Gastrocnemius medialis (tissue), 4 donors: ENCODE data around the gene HHLA2. TPM values are rescaled to one million over a fixed set of nuclear protein-coding genes. Genes with fewer than 3 reads are reported as not detected.

Experiments used
- ATAC-seq, 2 donors: fragments of 150-250 bp; one replicate each; pipeline ENCODE4 v1.9.1; 2016
- DNase-seq, 2 donors: peaks; one replicate each; pipeline ENCODE4 v3.0.0-alpha.2; 2019
- H3K27ac ChIP-seq, 4 donors: fragments of 200-600 bp; sonication (generic); 1 replicate in 1 of 4; 2 replicates in 3 of 4; pipeline ENCODE4 v1.5.1; 2016 to 2018; ENCODE audit warnings: mild to moderate bottlenecking in 2 of 4, moderate library complexity in 1 of 4
- H3K27me3 ChIP-seq, 3 donors: fragments of 200-600 bp; sonication (generic) in 2 of 3; 1 replicate in 1 of 3; 2 replicates in 2 of 3; pipeline versions ENCODE4 v1.5.1 to v1.6.0; 2016 to 2019; ENCODE audit warnings: mild to moderate bottlenecking in 1 of 3, moderate library complexity in 1 of 3
- H3K36me3 ChIP-seq, 2 donors: fragments of 200-600 bp; sonication (generic) in 1 of 2; one replicate each; pipeline ENCODE4 v1.5.1; 2017 to 2018
- H3K4me1 ChIP-seq, 2 donors: fragments of 200-600 bp; sonication (generic) in 1 of 2; one replicate each; pipeline ENCODE4 v1.5.1; 2016 to 2017; ENCODE audit warnings: mild to moderate bottlenecking in 2 of 2
- H3K4me3 ChIP-seq, 4 donors: fragments of 200-600 bp; sonication (generic) in 3 of 4; 1 replicate in 1 of 4; 2 replicates in 3 of 4; pipeline ENCODE4 v1.5.1; 2016 to 2019; ENCODE audit warnings: mild to moderate bottlenecking in 2 of 4
- H3K9me3 ChIP-seq, 3 donors: fragments of 200-600 bp; sonication (generic) in 2 of 3; 1 replicate in 1 of 3; 2 replicates in 2 of 3; pipeline ENCODE4 v1.5.1; 2016 to 2019
- POLR2A ChIP-seq, 2 donors: fragments of 450-650 bp; IDR thresholded peaks; one replicate each; pipeline ENCODE4 v1.6.1; 2017; ENCODE audit warnings: antibody characterized with exemption in 2 of 2, mild to moderate bottlenecking in 2 of 2, moderate library complexity in 2 of 2
- in situ Hi-C, 4 donors: fragments of 200-750 bp; cut with MboI; loops; one replicate each; pipeline versions ENCODE4 v1.15.0 to v1.8.0; 2017; ENCODE audit warnings: low sequenced_read_pairs in 4 of 4
- intact Hi-C: fragments of 100-400 bp; cut with DNase I; formaldehyde crosslinking; loops from one replicate; pipeline ENCODE4 v1.15.1; 2023; ENCODE audit warnings: low total_unique reads
- total RNA-seq, 4 donors: library from RNA; depleted of rRNA; stranded (reverse); fragments of >200 nt; gene quantifications; one replicate each; pipeline versions ENCODE4 v1.1.0 to v1.2.3, GENCODE V29; 2016
- TF ChIP-seq, protein P1 (sequence below), 5 experiments: fragments of 450-650 bp in 3 of 5; fragments of 200-600 bp in 2 of 5; sonication (generic) in 2 of 5; IDR thresholded peaks in 4 of 5; conservative IDR thresholded peaks in 1 of 5; 1 replicate in 4 of 5; 2 replicates in 1 of 5; pipeline ENCODE4 v1.5.1; 2016 to 2019; ENCODE audit warnings: antibody characterized with exemption in 5 of 5, mild to moderate bottlenecking in 3 of 5, moderate library complexity in 3 of 5

HHLA2 gene
- total RNA-seq, 4 donors from 2014 or later = 0.49 TPM; not detected in 3

DNA sequence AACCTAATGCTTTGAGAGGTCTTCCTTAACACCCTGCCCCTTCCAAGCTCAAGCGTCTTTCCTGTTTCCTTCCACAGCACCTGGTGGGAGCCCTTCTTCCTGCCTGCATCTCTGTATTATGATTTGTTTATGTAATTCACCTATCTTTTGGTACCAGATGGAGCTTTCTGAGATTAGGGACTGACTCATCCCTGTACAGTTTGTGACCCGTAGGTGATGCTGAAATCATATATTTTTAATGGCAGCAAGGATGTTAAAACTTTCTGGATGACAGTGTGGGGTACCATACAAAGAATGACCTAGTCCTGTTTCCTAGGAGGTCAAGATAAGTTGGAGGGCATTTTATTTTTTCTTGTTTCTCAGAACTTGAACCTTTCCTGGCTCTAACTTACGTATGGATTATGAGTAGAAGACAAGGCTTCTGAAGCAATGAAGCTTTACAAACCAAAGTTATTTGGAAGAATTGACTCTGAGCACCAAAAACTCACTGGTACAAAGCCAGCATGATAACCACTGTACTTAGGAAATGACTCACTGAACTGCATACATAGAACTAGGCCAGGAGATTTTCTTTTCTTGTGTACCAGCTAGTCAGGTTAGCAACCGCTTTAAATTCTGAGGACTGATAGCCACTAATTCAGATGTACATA lies 46.6 kb downstream of the HHLA2 start:
- Histone ChIP-seq H3K9me3 (no peaks in the 10 kb centered on the region), H3K36me3 (no peaks in the 10 kb centered on the region), H3K4me1 (no peaks in the 10 kb centered on the region), H3K27ac (no peak overlapping the region), H3K4me3 (no peak overlapping the region), H3K27me3 (no peaks in the 10 kb centered on the region)
- TF ChIP-seq, protein P1, sequence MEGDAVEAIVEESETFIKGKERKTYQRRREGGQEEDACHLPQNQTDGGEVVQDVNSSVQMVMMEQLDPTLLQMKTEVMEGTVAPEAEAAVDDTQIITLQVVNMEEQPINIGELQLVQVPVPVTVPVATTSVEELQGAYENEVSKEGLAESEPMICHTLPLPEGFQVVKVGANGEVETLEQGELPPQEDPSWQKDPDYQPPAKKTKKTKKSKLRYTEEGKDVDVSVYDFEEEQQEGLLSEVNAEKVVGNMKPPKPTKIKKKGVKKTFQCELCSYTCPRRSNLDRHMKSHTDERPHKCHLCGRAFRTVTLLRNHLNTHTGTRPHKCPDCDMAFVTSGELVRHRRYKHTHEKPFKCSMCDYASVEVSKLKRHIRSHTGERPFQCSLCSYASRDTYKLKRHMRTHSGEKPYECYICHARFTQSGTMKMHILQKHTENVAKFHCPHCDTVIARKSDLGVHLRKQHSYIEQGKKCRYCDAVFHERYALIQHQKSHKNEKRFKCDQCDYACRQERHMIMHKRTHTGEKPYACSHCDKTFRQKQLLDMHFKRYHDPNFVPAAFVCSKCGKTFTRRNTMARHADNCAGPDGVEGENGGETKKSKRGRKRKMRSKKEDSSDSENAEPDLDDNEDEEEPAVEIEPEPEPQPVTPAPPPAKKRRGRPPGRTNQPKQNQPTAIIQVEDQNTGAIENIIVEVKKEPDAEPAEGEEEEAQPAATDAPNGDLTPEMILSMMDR (IDR thresholded peaks at IDR 0.05 in 4 of 5, conservative IDR thresholded peaks at IDR 0.05 in 1 of 5) = no peak
- TF ChIP-seq POLR2A (IDR thresholded peaks at IDR 0.05) = no peak
- intact Hi-C loops (no loop called here), in situ Hi-C loops (no loop called here)
- ATAC-seq (no peak), DNase-seq (no peak)

DNA sequence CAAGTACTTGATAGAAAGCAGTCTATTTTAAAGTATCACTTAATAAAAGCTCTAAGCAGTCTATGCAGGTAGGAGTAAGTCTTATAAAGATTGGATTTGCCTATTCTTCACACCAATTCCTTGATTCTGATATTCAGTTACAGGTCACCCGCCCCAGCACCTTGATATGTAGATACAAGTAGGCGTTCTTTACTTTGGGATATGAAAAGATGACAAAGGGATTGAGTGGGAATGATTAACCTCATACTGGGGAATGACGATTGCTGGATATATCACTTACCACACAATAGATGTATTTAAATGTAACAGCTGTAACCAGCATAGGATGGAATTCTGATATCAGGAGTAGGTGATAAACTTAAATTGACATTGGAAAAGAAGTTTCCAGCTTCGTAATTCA lies 47.1 kb downstream of the HHLA2 start:
- ATAC-seq = no peak
- DNase-seq = no peak
- no peak overlapping the region for H3K27ac ChIP-seq
- in situ Hi-C loops = no loop called here
- H3K4me1 ChIP-seq = no peaks in the 10 kb centered on the region
- no peaks in the 10 kb centered on the region for H3K9me3 ChIP-seq
- no peak overlapping the region for H3K4me3 ChIP-seq
- H3K36me3 ChIP-seq = no peaks in the 10 kb centered on the region
- H3K27me3 ChIP-seq = no peaks in the 10 kb centered on the region
- no peak for TF ChIP-seq POLR2A (IDR thresholded peaks at IDR 0.05)
- TF ChIP-seq, protein P1 (IDR thresholded peaks at IDR 0.05 in 4 of 5, conservative IDR thresholded peaks at IDR 0.05 in 1 of 5) = no peak
- intact Hi-C loops = no loop called here

DNA sequence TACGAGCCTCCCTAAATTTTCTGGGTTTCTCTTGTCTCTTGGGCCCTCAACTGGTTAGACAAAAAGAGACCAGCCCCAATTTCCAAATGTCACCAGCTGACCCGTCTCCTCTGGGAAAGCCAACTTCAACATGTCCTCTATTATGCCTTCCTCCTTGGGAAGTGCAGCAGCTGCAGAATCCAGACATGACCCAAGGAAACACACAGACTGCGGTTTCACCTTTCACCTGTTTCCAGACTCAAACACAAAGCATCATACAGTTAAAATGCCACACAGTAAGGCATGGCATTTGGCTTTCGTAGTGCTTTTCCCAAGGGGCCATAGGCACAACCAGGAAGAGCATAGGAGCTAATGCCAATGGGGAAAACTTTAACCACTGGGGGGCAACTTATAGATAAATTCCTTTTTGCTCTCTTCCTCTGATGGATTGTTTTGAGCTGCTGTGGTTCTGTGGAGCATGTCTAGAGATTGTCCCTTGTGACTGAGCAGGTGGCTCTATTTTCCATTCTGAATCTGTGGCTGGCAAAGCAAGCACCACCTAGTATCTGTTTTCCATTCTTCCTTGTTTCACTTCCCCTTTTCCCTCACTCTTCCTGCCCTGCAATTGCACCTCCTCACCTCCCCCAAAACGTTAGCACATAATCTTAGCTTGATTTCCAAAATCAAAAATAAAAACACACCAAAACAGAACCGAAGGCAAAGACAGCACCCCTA lies 49.3 kb downstream of the HHLA2 start:
- H3K4me3 ChIP-seq = no peak overlapping the region
- H3K9me3 ChIP-seq = no peaks in the 10 kb centered on the region
- no peaks in the 10 kb centered on the region for H3K27me3 ChIP-seq
- DNase-seq = no peak
- H3K27ac ChIP-seq = no peak overlapping the region
- in situ Hi-C loops (no loop called here), intact Hi-C loops (no loop called here)
- H3K4me1 ChIP-seq = no peaks in the 10 kb centered on the region
- H3K36me3 ChIP-seq = no peaks in the 10 kb centered on the region
- ATAC-seq = no peak
- TF ChIP-seq, protein P1 (IDR thresholded peaks at IDR 0.05 in 4 of 5, conservative IDR thresholded peaks at IDR 0.05 in 1 of 5) = no peak
- no peak for TF ChIP-seq POLR2A (IDR thresholded peaks at IDR 0.05)

DNA sequence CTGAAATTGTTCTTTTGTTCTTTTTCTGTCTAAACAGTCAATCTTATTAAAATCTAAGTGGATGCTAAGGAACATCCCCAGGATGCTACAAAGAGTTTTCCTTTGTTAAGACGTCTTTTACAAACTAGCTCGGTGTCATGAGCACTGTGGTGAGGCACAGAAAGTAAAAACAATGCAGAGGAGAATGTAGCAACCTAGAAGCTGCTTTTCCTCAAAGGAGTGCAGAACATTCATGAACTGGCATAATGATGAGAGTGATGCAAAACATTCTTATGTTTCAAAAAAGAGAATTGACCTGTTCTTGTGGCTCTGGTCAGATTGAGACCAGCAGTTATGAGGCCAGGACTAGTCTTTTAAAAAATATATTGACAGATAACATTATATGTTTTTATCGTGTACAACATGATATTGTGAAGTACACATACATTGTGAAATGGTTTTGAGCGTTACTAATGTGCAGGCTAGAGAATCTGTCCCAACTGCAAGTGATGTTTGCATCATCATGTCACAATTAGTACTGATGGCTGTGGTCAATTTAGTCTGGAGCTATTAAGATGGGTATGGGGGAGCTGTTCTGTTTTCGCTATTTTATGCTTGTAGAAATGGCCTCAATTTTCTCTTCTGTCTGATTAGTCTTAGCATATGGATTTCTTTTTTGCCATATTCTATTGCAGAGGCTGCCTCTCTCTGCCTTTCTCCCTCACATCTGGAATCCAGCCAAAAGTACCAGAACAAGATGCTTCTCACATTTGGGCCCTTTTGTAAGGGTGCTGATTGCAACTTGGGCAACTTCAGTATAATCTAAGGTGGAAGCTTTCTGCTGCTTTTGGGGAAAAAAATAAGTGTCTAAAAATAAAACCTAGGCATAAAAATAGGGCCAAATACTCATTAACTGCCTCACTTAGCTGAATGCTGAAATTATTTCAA lies 50.2 kb downstream of the HHLA2 start:
- TF ChIP-seq POLR2A (IDR thresholded peaks at IDR 0.05) = no peak
- TF ChIP-seq, protein P1 (IDR thresholded peaks at IDR 0.05 in 4 of 5, conservative IDR thresholded peaks at IDR 0.05 in 1 of 5) = no peak
- no peaks in the 10 kb centered on the region for H3K4me1 ChIP-seq
- in situ Hi-C loops = no loop called here
- no peaks in the 10 kb centered on the region for H3K27me3 ChIP-seq
- intact Hi-C loops = no loop called here
- H3K4me3 ChIP-seq = no peak overlapping the region
- ATAC-seq = no peak
- H3K36me3 ChIP-seq = no peaks in the 10 kb centered on the region
- DNase-seq = no peak
- H3K9me3 ChIP-seq = no peaks in the 10 kb centered on the region
- no peak overlapping the region for H3K27ac ChIP-seq
